ENCODE data around the gene DUSP8.

The DUSP8 gene

GRCh38 chr11:1531449-1532013 is 40.5 kb downstream of the DUSP8 start:
- no peak for DNase-seq

- DNase-seq: no peak
Measured at GRCh38 chr11:1530686-1531448, 41.2 kb downstream of the DUSP8 start.

- no peak for DNase-seq
Measured at GRCh38 chr11:1529774-1530173, 42.3 kb downstream of the DUSP8 start.

GRCh38 chr11:1529286-1529685 is 42.8 kb downstream of the DUSP8 start:
- DNase-seq: no peak

GRCh38 chr11:1528710-1529109 is 43.4 kb downstream of the DUSP8 start:
- no peak for DNase-seq

GRCh38 chr11:1526785-1527184 is 45.3 kb downstream of the DUSP8 start:
- DNase-seq: no peak

GRCh38 chr11:1523779-1524178 is 48.3 kb downstream of the DUSP8 start:
- DNase-seq: no peak

GRCh38 chr11:1523077-1523476 is 49.0 kb downstream of the DUSP8 start:
- no peak for DNase-seq

- DNase-seq: no peak
Measured at GRCh38 chr11:1522081-1522424, 50.0 kb downstream of the DUSP8 start.

GRCh38 chr11:1521382-1522080 is 50.5 kb downstream of the DUSP8 start:
- no peak for DNase-seq

GRCh38 chr11:1520663-1521267 is 51.3 kb downstream of the DUSP8 start:
- no peak for DNase-seq

- DNase-seq: no peak
Measured at GRCh38 chr11:1520209-1520662, 51.8 kb downstream of the DUSP8 start.

- no peak for DNase-seq
Measured at GRCh38 chr11:1519028-1520010, 52.8 kb downstream of the DUSP8 start.

GRCh38 chr11:1518301-1518700 is 53.8 kb downstream of the DUSP8 start:
- no peak for DNase-seq

GRCh38 chr11:1517117-1518005 is 54.7 kb downstream of the DUSP8 start:
- DNase-seq: no peak

- no peak for DNase-seq
Measured at GRCh38 chr11:1516273-1517067, 55.6 kb downstream of the DUSP8 start.

- peak; percentile 92 for DNase-seq
Measured at GRCh38 chr11:1515082-1516060, 56.7 kb downstream of the DUSP8 start.

- DNase-seq: no peak
Measured at GRCh38 chr11:1514336-1515061, 57.6 kb downstream of the DUSP8 start.

Measured in stimulated activated CD8-positive, alpha-beta memory T cell treated with anti-CD3 and anti-CD28 coated beads, Interleukin-4, amount 100 ng/mL, for 48 hours (primary cell).